Hippocampal formation (tissue), 2 donors: Measurements from ENCODE around the gene NFKB1.
A peak's percentile ranks its signal among the peaks of the same experiment; 100 is the strongest.
"Not testable (repeated sequence)": the region's sequence is repeated elsewhere in the genome, so short reads cannot be mapped to it uniquely, and the experiment has no call there.

Experiments used
- DNase-seq, 2 donors: peaks; one replicate each; lab custom pipeline; 2025; lab: John Stamatoyannopoulos, UW

The NFKB1 gene, protein sequence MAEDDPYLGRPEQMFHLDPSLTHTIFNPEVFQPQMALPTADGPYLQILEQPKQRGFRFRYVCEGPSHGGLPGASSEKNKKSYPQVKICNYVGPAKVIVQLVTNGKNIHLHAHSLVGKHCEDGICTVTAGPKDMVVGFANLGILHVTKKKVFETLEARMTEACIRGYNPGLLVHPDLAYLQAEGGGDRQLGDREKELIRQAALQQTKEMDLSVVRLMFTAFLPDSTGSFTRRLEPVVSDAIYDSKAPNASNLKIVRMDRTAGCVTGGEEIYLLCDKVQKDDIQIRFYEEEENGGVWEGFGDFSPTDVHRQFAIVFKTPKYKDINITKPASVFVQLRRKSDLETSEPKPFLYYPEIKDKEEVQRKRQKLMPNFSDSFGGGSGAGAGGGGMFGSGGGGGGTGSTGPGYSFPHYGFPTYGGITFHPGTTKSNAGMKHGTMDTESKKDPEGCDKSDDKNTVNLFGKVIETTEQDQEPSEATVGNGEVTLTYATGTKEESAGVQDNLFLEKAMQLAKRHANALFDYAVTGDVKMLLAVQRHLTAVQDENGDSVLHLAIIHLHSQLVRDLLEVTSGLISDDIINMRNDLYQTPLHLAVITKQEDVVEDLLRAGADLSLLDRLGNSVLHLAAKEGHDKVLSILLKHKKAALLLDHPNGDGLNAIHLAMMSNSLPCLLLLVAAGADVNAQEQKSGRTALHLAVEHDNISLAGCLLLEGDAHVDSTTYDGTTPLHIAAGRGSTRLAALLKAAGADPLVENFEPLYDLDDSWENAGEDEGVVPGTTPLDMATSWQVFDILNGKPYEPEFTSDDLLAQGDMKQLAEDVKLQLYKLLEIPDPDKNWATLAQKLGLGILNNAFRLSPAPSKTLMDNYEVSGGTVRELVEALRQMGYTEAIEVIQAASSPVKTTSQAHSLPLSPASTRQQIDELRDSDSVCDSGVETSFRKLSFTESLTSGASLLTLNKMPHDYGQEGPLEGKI

DNA sequence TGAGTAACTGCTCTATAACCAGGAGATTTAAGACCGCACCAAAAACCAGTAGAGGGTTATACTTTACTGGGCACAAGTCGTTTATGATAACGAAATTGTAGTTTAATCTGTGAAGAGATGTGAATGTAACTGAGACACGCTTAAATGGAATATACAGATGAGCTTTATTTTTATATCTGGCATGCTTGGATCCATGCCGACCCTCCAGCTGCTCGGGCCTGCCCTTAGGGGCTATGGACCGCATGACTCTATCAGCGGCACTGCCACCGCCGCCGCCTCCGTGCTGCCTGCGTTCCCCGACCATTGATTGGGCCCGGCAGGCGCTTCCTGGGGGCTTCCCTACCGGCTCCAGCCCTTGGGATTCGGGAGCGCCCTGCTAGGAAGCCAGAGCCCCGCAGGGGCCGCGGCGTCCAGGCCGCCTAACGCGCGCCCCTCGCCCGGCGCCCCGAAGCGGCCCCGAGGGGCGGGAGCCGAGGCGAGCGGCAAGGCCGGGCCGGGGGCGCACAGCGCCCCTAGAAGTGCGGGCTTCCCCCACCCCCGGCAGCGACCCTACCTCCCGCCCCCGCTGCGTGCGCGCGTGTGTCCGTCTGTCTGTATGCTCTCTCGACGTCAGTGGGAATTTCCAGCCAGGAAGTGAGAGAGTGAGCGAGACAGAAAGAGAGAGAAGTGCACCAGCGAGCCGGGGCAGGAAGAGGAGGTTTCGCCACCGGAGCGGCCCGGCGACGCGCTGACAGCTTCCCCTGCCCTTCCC, at the start of gene NFKB1:
NFKB1 (plus strand) TSS at position 664 of the 751 bp plus-strand sequence. CDS start 24,160 bp downstream, outside the sequence.
- peak in 1 of 2 donors; percentile 74 for DNase-seq

DNA sequence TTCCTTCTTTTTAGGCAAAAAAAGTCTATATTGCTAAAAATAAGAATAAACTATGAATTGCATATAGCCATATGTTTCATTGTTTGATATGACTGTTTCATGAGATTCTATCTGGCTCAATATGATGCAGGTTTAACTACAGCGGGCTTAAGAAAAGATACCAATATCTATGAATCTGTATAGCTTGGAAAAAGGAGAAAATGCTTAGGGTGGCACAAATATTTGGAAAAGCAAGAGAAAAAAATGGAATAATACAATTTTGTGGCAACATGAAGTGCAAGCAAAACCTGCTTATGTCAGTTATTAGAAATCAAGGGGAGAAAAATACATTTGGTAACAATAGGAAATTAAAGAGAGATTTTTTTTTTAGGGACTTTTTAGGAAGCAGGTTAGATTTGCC, 48.3 kb upstream of the NFKB1 start:
- no peak for DNase-seq

DNA sequence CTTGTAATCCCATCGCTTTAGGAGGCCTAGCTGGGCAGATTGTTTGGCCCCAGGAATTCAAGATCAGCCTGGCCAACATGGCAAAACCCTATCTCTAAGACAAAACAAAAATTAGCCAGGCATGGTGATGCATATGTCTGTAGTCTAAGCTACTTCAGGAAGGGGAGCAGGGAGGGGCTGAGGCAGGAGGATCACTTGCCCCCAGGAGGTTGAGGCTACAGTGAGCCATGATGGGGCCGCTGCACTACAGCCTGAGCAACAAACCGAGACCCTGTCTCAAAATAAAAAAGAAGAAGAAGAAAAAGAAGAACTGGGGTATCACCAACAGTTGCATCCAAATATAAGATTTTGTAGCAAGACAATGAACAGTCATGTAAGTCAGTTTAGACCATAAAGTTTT, 47.3 kb upstream of the NFKB1 start:
- no peak for DNase-seq

DNA sequence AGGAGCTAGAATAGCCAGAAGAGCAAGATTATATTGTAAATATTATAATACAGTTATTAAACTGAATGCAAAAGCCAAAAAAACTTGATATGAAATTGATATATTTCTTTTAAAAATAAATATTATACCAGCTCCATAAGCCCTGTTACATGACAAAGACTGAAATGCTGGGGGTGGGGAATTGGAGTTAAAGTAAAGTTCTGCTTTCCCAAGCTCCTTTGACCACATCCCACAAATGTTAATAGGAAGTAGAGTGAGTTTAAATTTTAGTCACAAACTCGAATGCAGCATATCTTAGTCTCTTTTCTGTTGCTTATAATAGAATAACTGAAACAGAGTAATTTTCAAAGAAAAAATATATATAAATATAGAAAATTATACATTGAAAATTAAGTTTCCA, 46.9 kb upstream of the NFKB1 start:
- DNase-seq, result no peak

DNA sequence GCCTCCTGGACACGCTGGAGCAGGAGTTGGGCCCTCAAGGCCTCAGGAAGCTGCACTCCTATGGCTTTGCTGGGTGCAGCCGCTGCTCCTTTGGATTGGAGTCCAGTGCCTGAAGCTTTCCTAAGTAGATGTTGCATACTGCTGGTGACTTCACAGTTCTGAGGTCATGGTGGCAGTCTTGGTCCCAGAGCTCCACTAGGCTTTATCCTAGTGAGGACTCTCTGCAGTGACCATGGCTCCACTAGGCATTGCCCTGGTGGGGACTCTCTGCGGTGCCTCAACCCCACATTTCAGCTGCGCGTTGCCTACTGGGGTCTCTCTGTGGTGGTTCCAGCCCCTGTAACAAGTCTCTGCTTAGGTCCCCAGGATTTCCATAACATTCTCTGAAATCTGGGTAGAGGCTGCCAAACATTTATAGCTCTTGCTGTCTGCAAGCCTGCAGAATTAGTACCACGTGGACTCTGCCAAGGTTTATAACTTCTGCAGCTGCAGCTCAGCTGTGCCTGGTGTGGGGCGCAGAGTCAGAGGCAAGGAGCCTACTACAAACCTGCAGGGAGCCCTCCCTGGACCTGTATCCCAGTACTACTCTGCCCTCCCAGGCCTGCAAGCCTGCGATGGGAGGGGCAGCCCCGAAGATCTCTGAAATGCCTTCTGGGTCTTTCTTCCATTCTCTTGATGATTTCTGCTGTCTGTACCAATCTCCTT, 46.0 kb upstream of the NFKB1 start:
- DNase-seq, result no peak

DNA sequence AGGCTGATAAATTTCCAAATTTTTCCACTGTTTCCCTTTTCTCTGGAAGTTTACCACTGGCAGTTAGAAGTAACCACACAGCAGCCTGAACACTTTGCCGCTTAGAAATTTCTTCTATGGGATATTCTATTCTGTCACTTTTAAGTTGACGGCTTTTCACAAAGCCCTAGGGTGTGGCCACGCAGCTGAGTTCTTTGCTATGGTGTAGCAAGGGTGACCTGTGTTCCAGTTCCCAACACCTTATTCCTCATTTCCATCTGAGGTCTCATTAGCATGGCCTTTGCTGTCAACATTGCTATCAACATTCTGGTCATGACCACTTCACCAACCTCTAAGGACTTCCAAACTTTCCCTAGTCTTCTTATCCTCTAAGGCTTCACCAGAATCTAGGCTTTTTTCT, 45.4 kb upstream of the NFKB1 start:
- no peak for DNase-seq

DNA sequence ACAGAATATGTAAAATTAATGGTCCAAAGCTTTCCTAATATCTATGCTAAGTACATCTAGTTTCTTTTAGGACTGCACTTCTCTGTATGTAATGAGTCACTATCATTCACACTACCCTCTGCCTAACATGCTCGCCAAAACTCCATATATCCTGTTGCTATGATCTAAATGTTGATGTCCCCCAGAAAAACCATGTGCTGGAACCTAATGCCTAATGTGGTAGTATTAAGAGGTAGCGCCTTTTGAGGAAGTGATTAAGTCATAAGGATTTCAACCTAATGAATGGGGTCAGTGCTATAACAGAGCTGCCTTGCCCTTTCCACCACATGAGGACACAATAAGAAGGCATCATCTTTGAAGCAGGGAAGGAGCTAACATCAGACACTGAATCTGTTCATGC, 34.9 kb upstream of the NFKB1 start:
- no peak for DNase-seq

DNA sequence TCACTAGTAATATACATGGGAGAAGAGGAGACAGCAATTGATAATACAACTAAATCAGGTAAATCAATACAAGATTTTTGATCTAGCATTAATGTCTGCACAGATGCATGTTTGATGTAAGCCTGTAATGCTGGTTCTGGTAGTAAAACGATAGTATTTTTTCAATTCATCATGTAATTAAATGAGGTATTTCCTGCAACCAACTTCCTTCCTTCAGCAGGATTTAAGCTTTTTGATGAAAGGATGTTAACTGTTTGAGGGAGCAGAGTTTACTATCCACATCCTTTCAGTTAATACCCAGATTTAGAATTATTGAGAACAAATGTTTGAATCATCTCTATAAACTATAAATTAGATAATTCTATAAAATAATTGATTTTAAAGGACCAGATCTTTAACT, 31.4 kb upstream of the NFKB1 start:
- DNase-seq, result no peak

DNA sequence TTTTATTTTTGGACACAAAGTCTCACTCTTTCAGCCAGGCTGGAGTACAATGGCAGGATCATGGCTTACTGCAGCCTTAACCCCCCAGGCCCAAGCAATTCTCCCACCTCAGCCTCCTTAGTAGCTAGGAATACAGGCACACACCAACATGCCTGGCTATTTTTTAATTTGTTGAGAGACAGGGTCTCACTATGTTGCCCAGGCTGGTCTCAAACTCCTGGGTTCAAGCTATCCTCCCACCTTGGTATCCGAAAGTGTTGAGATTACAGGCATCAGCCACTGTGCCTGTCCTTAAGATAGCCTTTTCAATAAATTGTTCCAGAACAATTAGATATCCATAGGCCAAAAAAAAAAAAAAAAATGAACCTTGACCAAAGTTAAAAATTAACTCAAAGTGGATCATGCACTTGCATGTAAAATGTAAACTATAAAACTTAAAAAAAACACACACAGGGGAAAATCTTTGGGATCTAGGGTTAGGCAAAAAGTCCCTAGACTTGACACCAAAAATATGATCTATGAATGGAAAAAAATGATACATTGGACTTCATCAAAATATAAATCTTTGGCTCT, 28.6 kb upstream of the NFKB1 start:
- DNase-seq, result no peak

DNA sequence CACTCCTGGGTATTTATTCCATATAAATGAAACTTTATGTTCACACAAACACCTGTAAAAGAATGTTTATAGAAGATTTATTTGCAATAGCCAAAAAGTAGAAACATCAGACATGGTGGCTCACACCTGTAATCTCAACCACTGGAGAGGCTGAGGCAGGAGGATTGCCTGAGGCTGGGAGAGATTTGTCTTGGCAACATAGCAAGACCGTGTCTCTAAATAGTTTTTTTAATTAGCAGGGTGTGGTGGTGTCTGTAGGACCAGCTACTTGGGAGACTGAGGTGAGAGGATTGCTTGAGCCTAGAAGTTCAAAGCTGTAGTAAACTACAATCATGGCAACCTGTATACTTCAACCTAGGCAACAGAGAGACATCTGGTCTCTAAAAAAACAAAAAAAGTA, 27.7 kb upstream of the NFKB1 start:
- DNase-seq, result no peak

DNA sequence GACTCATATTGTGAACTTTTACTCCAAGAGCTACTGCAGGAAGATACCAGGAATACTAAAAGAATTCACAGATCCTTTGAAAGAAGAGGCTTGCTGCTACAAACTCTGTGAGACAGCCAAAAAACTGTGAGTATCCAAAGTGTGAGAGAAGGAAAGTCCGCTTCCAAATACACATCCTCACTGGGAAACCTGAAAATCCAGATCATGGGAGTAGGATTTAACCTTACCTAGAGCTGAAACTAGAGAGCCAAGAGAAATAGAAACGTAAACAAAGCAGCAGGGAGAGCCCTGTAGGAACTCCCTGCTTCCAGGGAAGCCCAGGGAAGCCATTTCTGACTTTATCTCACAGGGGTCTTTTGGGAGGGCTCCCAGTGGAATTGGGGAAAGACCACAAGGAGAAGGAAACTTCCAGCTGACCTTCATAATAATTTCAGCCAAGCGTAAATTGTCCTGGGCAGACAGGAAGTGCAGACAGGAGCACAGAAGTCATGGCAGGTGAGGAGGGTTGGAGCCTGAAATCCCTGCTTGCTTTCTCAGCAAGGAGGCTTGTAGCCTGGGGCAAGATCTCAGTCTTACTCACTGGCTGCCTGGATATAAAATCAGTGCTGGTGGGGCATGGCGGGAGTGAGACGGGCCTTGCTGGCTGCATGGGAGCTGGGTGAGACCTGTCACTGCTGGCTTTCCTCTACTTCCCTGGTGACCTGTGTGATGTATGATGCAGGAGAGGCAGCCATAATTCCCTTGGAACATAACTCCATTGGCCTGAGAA, 26.2 kb upstream of the NFKB1 start:
- DNase-seq, result no peak

DNA sequence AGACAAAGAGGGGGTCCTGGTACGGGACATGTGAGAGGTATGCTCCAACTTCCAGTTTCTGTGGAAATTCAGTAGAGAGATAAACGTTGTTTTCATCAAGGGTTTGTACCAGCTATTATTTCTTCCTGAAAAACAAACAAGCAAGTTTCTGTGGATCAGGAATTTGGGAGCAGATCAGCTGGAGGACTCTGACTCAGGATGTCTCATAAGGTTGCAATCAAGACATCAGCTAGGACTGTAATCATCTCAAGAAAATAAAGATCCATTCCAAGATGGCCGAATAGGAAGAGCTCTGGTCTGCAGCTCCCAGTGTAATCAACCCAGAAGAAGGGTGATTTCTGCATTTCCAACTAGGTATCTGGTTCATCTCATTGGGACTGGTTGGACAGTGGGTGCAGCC, 23.5 kb upstream of the NFKB1 start:
- DNase-seq, result no peak

DNA sequence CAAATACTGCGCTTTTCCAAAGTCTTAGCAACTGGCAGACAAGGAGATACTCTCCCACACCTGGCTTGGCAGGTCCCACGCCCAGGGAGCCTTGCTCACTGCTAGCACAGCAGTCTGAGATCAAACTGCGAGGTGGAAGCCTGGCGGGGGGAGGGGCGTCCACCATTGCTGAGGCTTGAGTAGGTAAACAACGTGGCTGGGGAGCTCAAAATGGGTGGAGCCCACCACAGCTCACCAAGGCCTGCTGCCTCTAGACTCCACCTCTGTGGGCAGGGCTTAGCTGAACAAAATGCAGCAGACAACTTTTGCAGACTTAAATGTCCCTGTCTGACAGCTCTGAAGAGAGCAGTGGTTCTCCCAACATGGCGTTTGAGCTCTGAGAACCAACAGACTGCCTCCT, 23.0 kb upstream of the NFKB1 start:
- DNase-seq, result no peak

DNA sequence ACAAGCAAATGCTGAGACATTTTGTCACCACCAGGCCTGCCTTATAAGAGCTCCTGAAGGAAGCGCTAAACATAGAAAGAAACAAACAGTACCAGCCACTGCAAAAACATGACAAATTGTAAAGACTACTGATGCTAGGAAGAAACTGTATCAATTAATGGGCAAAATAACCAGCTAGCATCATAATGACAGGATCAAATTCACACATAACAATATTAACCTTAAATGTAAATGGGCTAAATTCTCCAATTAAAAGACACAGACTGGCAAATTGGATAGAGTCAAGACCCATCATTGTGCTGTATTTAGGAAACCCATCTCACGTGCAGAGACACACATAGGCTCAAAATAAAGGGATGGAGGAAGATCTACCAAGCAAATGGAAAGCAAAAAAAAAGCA, 21.3 kb upstream of the NFKB1 start:
- not testable (repeated sequence) for DNase-seq

DNA sequence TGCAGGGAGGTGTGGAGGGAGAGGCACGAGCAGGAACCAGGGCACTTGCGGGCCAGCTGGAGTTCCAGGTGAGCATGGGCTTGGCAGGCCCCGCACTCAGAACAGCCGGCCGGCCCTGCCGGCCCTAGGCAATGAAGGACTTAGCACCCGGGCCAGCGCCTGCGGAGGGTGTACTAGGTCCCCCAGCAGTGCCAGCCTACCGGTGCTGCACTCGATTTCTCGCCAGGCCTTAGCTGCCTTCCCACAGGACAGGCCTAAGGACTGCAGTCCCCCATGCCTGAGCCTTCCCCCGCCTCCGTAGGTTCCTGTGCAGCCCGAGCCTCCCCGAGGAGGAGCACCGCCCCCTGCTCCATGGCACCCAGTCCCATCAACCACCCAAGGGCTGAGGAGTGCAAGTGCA, 18.0 kb upstream of the NFKB1 start:
- no peak for DNase-seq

DNA sequence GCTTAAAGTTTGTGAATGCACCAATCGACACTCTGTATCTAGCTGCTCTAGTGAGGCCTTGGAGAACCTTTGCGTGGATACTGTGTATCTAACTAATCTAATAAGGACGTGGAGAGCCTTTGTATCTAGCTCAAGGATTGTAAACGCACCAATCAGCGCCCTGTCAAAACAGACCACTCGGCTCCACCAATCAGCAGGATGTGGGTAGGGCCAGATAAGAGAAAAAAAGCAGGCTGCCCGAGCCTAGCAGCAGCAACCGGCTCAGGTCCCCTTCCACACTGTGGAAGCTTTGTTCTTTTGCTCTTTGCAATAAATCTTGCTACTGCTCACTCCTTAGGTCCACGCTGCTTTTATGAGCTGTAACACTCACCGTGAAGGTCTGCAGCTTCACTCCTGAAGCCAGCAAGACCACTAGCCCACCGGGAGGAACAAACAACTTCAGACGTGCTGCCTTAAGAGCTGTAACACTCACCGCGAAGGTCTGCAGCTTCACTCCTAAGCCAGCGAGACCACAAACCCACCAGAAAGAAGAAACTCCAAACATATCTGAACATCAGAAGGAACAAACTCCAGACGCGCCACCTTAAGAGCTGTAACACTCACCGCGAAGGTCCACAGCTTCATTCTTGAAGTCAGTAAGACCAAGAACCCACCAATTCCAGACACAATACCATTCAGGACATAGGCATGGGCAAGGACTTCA, 17.0 kb upstream of the NFKB1 start:
- DNase-seq, result not testable (repeated sequence)

DNA sequence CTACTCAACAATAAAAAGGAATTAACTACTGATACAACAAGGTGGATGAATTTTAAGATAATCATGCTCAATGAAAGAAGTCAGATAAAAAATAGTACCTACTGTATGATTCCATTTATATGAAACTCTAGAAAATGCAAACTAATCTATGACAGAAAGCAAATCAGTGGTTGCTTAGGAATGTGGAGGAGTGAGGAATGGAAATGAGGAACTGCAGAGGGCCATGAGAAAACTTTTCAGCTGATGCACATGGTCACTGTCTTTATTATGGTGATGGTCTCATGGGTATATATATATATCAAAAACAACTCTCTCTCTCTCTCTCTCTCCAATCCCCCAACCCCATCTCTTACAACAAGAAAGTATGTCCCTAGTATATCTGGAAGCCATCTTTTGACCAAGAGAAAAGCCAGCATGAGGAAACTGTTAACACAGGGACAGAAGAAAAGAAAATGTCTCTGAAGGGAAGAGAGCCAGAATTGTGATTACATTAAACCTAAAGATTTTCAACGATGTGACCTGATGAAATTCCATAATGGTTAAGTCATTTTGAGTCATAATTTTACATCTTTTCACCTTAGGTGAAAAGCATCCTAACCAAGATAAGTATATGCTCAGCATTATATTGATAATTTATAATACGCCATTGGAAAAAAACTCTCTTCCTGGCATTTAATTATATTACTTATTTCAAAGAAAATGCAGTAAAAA, 8.5 kb upstream of the NFKB1 start:
- no peak for DNase-seq

DNA sequence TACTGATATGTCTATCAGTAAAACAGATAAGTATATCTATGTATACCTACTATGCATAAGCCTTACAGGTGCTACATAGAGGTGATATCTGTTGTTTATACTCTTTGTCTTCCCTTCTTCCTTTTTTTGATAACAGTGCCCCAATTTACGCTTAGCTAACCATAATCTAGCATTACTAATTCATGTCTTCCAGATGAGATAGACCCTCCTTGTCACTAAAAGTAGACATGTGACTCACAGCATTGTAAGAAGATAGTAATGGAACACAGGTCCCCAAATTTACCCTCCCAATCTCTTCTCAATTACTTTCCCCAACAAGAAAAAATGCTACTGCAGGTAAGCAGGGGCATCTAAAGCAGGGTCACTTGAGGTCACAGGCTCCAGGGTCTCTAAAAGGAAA, 7.9 kb upstream of the NFKB1 start:
- DNase-seq, result no peak

DNA sequence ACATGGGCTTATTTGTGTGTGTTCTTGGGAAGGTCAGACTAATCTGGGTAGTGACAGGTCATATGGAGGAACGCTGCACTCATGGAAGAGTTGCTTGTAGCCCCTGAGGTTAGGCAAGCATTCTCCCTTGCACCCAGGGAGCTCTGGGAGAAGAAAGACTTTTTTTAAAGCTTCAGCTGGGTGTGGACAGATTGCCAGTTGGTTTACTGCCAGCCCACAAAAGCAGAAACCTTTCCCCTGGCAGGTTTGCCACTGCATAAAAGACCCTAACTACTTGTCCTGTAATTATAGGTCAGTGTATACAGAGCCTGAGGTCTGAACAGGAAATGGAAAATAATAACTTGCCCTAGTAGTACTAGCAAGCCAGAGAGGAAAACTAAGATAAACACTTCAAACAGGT, 7.4 kb upstream of the NFKB1 start:
- DNase-seq, result no peak
